H9 (cell line): Measurements from ENCODE around the gene PLEKHG3. TPM values are rescaled to one million over a fixed set of nuclear protein-coding genes. Genes with fewer than 3 reads are reported as not detected.

Experiments
- DNase-seq: peaks from one replicate; pipeline ENCODE4 v3.0.0-alpha.2; 2017
- H2AFZ ChIP-seq: one replicate; pipeline ENCODE4 v1.6.1; 2013; ENCODE audit warnings: mild to moderate bottlenecking, low read length, control low read depth, moderate library complexity
- H2AK5ac ChIP-seq: 2 replicates; pipeline ENCODE4 v1.6.1; 2013; ENCODE audit warnings: low read length, control low read depth, mixed read lengths; ENCODE audit not compliant: insufficient read length
- H2BK120ac ChIP-seq: one replicate; pipeline ENCODE4 v1.6.1; 2013; ENCODE audit warnings: low read depth, mild to moderate bottlenecking, low read length, control low read depth, inconsistent platforms; ENCODE audit not compliant: poor library complexity, severe bottlenecking
- H2BK12ac ChIP-seq: 2 replicates; pipeline ENCODE4 v1.6.1; 2013; ENCODE audit warnings: low read length, control low read depth, mixed read lengths, low read depth; ENCODE audit not compliant: insufficient read length
- H2BK15ac ChIP-seq: 2 replicates; pipeline ENCODE4 v1.6.1; 2013; ENCODE audit warnings: low read depth, low read length, control low read depth
- H2BK20ac ChIP-seq: one replicate; pipeline ENCODE4 v1.6.1; 2013; ENCODE audit warnings: low read depth, mild to moderate bottlenecking, low read length, control low read depth, inconsistent platforms; ENCODE audit not compliant: poor library complexity, severe bottlenecking
- H2BK5ac ChIP-seq: 2 replicates; pipeline ENCODE4 v1.6.1; 2013; ENCODE audit warnings: low read length, control low read depth, mixed read lengths; ENCODE audit not compliant: insufficient read length
- H3K14ac ChIP-seq: 2 replicates; pipeline ENCODE4 v1.6.1; 2013; ENCODE audit warnings: low read length, control low read depth; ENCODE audit not compliant: insufficient read depth
- H3K18ac ChIP-seq: 2 replicates; pipeline ENCODE4 v1.6.1; 2013; ENCODE audit warnings: low read depth, mild to moderate bottlenecking, mixed read lengths, low read length, control low read depth; ENCODE audit not compliant: insufficient read length
- H3K23ac ChIP-seq: 2 replicates; pipeline ENCODE4 v1.6.1; 2013; ENCODE audit warnings: low read length, control low read depth, mixed read lengths, low read depth; ENCODE audit not compliant: insufficient read length
- H3K23me2 ChIP-seq: 2 replicates; pipeline ENCODE4 v1.6.1; 2013; ENCODE audit warnings: low read depth, mild to moderate bottlenecking, mixed read lengths, low read length, control low read depth; ENCODE audit not compliant: insufficient read length, poor library complexity, severe bottlenecking
- H3K27ac ChIP-seq: 2 replicates; pipeline ENCODE4 v1.5.1; 2013; ENCODE audit warnings: low read length, control low read depth, mixed read lengths, low read depth; ENCODE audit not compliant: insufficient read length
- H3K27me3 ChIP-seq: 2 replicates; pipeline ENCODE4 v1.6.1; 2013; ENCODE audit warnings: low read length, control low read depth, inconsistent platforms; ENCODE audit not compliant: insufficient read depth
- H3K4ac ChIP-seq: 2 replicates; pipeline ENCODE4 v1.6.1; 2013; ENCODE audit warnings: low read depth, mild to moderate bottlenecking, control low read depth, inconsistent platforms, low read length, moderate library complexity
- H3K4me1 ChIP-seq: 2 replicates; pipeline ENCODE4 v1.6.1; 2013; ENCODE audit warnings: low read length, control low read depth, inconsistent platforms; ENCODE audit not compliant: insufficient read depth
- H3K4me2 ChIP-seq: 2 replicates; pipeline ENCODE4 v1.6.1; 2013; ENCODE audit warnings: low read length, control low read depth, mixed read lengths; ENCODE audit not compliant: insufficient read length, insufficient read depth
- H3K56ac ChIP-seq: 2 replicates; pipeline ENCODE4 v1.6.1; 2013; ENCODE audit warnings: low read depth, mild to moderate bottlenecking, mixed read lengths, low read length, control low read depth; ENCODE audit not compliant: insufficient read length
- H3K79me1 ChIP-seq: 2 replicates; pipeline ENCODE4 v1.6.1; 2013; ENCODE audit warnings: low read depth, mild to moderate bottlenecking, moderate library complexity, low read length, control low read depth, inconsistent platforms; ENCODE audit not compliant: insufficient read depth, poor library complexity, severe bottlenecking
- H3K79me2 ChIP-seq: 2 replicates; pipeline ENCODE4 v1.6.1; 2013; ENCODE audit warnings: low read length, control low read depth, inconsistent platforms; ENCODE audit not compliant: insufficient read depth
- H3K9ac ChIP-seq: 2 replicates; pipeline ENCODE4 v1.6.1; 2013; ENCODE audit warnings: low read length, control low read depth, mixed read lengths; ENCODE audit not compliant: insufficient read length; ENCODE audit errors: extremely low read depth
- H3K9me3 ChIP-seq: one replicate; pipeline ENCODE4 v1.6.1; 2013; ENCODE audit warnings: low read depth, low read length, inconsistent platforms; ENCODE audit not compliant: control insufficient read depth
- H3T11ph ChIP-seq: one replicate; pipeline ENCODE4 v1.6.1; 2013; ENCODE audit warnings: mild to moderate bottlenecking, low read length, control low read depth, inconsistent platforms
- H4K20me1 ChIP-seq: one replicate; pipeline ENCODE4 v1.6.1; 2013; ENCODE audit not compliant: control insufficient read depth, insufficient read length, insufficient read depth
- H4K5ac ChIP-seq: 2 replicates; pipeline ENCODE4 v1.6.1; 2013; ENCODE audit warnings: low read depth, mild to moderate bottlenecking, mixed read lengths, low read length, control low read depth; ENCODE audit not compliant: insufficient read length
- H4K8ac ChIP-seq: replicated peaks from 2 replicates; pipeline ENCODE4 v1.6.1; 2013; ENCODE audit warnings: low read length, control low read depth, mixed read lengths, low read depth; ENCODE audit not compliant: insufficient read length
- H4K91ac ChIP-seq: 2 replicates; pipeline ENCODE4 v1.6.1; 2013; ENCODE audit warnings: low read depth, mild to moderate bottlenecking, moderate library complexity, mixed read lengths, low read length, control low read depth; ENCODE audit not compliant: insufficient read length
- H3K27ac Mint-ChIP-seq, 3 experiments: 2 replicates in 2 of 3; 3 replicates in 1 of 3; pipeline ENCODE4 v1.8.0; 2020 to 2021; ENCODE audit warnings: mixed read lengths in 3 of 3, mild to moderate bottlenecking in 1 of 3, moderate library complexity in 1 of 3
- H3K27me3 Mint-ChIP-seq: 2 replicates; pipeline ENCODE4 v1.8.0; 2021; ENCODE audit warnings: low read depth, mild to moderate bottlenecking, moderate library complexity, mixed read lengths
- H3K36me3 Mint-ChIP-seq, 3 experiments: 2 replicates in 2 of 3; 3 replicates in 1 of 3; pipeline ENCODE4 v1.8.0; 2020 to 2021; ENCODE audit warnings: low read depth in 3 of 3, mixed read lengths in 3 of 3; ENCODE audit not compliant: insufficient read depth in 1 of 3
- H3K4me1 Mint-ChIP-seq, 2 experiments: 2 replicates each; pipeline ENCODE4 v1.8.0; 2020; ENCODE audit warnings: mixed read lengths in 2 of 2
- H3K4me3 Mint-ChIP-seq, 2 experiments: 2 replicates in 1 of 2; 3 replicates in 1 of 2; pipeline ENCODE4 v1.8.0; 2020 to 2021; ENCODE audit warnings: mild to moderate bottlenecking in 2 of 2, mixed read lengths in 2 of 2, moderate library complexity in 1 of 2
- H3K9me3 Mint-ChIP-seq, 2 experiments: 2 replicates in 1 of 2; 3 replicates in 1 of 2; pipeline ENCODE4 v1.8.0; 2020; ENCODE audit warnings: mild to moderate bottlenecking in 2 of 2, mixed read lengths in 2 of 2, moderate library complexity in 1 of 2
- WGBS: extraction: QIAGEN DNeasy Blood & Tissue Kit; methylation state at CpG from one replicate; pipeline ENCODE4 v1.1.7; 2013; ENCODE audit warnings: missing lambda C conversion rate, low lambda C conversion rate, mixed read lengths; ENCODE audit not compliant: insufficient read length; ENCODE audit errors: extremely low coverage; 5-methylcytosine and 5-hydroxymethylcytosine counted together
- total RNA-seq: library from RNA; stranded (reverse); gene quantifications from 2 replicates; pipeline ENCODE4 v1.2.1, GENCODE V29; 2021
- TF ChIP-seq, protein P1 (sequence below): fragments of 200-600 bp; sonication (generic); conservative IDR thresholded peaks from 3 replicates; pipeline ENCODE4 v1.8.0; 2021; ENCODE audit warnings: antibody characterized with exemption, mild to moderate bottlenecking

PLEKHG3 gene
- total RNA-seq, 1 experiment from 2014 or later: 48.5 TPM

DNA sequence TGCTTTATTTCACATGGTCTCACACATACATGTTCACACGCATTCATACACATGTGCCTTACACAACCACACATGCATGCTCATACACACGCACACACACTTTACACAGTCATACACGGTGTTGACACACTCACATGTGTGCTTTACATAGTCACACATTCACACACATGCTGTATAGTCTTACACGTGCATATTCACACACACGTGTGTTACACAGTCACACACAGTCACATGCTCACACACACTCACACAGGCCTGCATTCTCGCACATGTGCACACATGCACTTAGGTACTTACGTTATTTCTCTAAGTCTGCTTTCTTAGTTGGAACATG is 18.0 kb upstream of the PLEKHG3 start:
- no peak overlapping the region for H3K27ac ChIP-seq
- H2BK5ac ChIP-seq: no peak overlapping the region
- H3K4ac ChIP-seq: no peak overlapping the region
- no peak overlapping the region for H2BK12ac ChIP-seq
- no peak overlapping the region for H3K56ac ChIP-seq
- H2BK15ac ChIP-seq: no peak overlapping the region
- no peaks in the 10 kb centered on the region for H3K36me3 Mint-ChIP-seq
- no peak overlapping the region for H2BK120ac ChIP-seq
- H3K79me1 ChIP-seq: no peaks in the 10 kb centered on the region
- H3K4me3 Mint-ChIP-seq: no peak overlapping the region
- no peaks in the 10 kb centered on the region for H3K23me2 ChIP-seq
- peaks cover 4% of the 10 kb centered on the region; the same call in 1 of the 2 replicates for H3K27me3 ChIP-seq
- no peak overlapping the region for H4K91ac ChIP-seq
- DNase-seq: no peak
- no peaks in the 10 kb centered on the region for H4K20me1 ChIP-seq
- H3K27me3 Mint-ChIP-seq: peaks cover 43% of the 10 kb centered on the region
- H3K27ac Mint-ChIP-seq: peak overlapping the region; percentile 46 to 64 (median 50); a peak in 3 of 7 replicates
- H3K9ac ChIP-seq: no peak overlapping the region
- no CpG with 5 or more reads among the region's 7 CpGs for WGBS
- no peak overlapping the region for H3K23ac ChIP-seq
- TF ChIP-seq, protein P1, sequence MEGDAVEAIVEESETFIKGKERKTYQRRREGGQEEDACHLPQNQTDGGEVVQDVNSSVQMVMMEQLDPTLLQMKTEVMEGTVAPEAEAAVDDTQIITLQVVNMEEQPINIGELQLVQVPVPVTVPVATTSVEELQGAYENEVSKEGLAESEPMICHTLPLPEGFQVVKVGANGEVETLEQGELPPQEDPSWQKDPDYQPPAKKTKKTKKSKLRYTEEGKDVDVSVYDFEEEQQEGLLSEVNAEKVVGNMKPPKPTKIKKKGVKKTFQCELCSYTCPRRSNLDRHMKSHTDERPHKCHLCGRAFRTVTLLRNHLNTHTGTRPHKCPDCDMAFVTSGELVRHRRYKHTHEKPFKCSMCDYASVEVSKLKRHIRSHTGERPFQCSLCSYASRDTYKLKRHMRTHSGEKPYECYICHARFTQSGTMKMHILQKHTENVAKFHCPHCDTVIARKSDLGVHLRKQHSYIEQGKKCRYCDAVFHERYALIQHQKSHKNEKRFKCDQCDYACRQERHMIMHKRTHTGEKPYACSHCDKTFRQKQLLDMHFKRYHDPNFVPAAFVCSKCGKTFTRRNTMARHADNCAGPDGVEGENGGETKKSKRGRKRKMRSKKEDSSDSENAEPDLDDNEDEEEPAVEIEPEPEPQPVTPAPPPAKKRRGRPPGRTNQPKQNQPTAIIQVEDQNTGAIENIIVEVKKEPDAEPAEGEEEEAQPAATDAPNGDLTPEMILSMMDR: no peak
- H4K5ac ChIP-seq: no peak overlapping the region
- no peaks in the 10 kb centered on the region; a peak in 1 of 5 replicates for H3K9me3 Mint-ChIP-seq
- no peak overlapping the region for H3K4me2 ChIP-seq
- H3K79me2 ChIP-seq: no peaks in the 10 kb centered on the region
- H3K4me1 Mint-ChIP-seq: peaks cover 15 to 28% of the 10 kb centered on the region in 2 experiments
- H3K4me1 ChIP-seq: no peaks in the 10 kb centered on the region
- H3K14ac ChIP-seq: no peak overlapping the region
- H3K18ac ChIP-seq: no peak overlapping the region
- H3T11ph ChIP-seq: no peak overlapping the region
- no peak overlapping the region for H2AK5ac ChIP-seq
- no peak overlapping the region for H2AFZ ChIP-seq
- H4K8ac ChIP-seq: no peak overlapping the region
- H2BK20ac ChIP-seq: no peak overlapping the region
- H3K9me3 ChIP-seq: no peaks in the 10 kb centered on the region
